NCI-H2107 treated with DMSO at 0.1 percent for 48 hours (cell line): ENCODE results near the gene DOK6.
"Not testable (repeated sequence)": the region's sequence is repeated elsewhere in the genome, so short reads cannot be mapped to it uniquely, and the experiment has no call there.

Source experiments
- DNase-seq: peaks from one replicate; lab custom pipeline; 2025; ENCODE audit not compliant: unreplicated experiment; lab: John Stamatoyannopoulos, UW

DOK6 gene

DNA sequence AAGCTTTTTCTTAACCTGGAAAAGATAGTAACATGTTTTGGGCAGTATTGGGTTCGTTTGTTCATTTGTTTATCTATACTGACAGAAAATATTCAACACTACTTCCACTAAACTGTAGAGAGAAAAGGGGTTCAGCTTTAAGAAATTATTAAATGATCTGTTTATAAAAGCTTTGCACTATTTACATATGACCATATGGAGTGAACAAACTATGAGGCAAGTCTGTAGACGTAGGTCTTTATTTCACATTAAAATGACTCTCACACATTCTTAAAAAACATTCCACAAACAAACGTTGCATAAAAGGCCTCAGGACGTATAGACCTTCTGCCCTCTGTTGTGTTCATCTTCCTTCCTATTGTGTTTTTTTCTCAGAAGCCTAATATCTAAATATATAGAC is 452.4 kb downstream of the DOK6 start:
- no peak for DNase-seq

GRCh38 chr18:69854455-69854854 is 453.8 kb downstream of the DOK6 start:
- no peak for DNase-seq

DNA sequence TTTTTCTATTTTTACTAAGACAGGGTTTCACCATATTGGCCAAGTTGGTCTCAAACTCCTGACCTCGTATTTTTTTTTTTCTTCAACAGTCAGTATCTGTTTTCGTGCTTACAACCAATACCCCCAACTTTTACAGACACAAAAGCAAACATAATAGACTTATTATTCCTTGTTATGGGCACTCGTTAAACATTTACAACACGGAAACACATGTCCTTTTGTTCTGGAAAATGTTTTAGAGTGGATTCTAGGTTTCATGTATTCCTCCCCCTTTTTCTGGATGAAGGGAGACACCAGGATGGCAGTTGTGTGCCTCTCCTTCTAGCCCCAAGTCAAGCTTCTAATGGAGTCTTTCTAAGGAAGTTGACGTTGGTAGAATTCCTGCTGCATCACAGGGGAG is 458.2 kb downstream of the DOK6 start:
- DNase-seq = no peak

GRCh38 chr18:69864802-69865201 is 464.1 kb downstream of the DOK6 start:
- DNase-seq = not testable (repeated sequence)

DNA sequence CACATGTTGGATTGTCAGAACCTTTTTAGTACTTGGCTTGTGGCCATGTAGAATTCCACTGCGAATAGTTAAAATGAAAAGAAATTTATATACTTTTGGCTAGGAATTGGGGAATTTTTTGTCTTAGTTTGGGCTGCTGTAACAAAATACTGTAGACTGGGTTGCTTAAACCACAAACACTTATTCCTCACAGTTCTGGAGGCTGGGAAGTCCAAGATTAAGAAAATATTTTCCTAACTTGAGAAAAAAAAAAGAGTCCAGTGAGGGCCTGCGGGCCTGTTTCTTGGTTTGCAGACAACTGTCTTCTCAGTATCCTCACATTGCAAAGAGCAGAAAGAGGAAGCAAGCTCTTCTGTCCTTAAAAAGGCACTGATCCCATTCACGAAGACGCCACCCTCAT is 465.1 kb downstream of the DOK6 start:
- DNase-seq = no peak

GRCh38 chr18:69866212-69866611 is 465.5 kb downstream of the DOK6 start:
- no peak for DNase-seq

GRCh38 chr18:69870736-69871135 is 470.0 kb downstream of the DOK6 start:
- DNase-seq = no peak

DNA sequence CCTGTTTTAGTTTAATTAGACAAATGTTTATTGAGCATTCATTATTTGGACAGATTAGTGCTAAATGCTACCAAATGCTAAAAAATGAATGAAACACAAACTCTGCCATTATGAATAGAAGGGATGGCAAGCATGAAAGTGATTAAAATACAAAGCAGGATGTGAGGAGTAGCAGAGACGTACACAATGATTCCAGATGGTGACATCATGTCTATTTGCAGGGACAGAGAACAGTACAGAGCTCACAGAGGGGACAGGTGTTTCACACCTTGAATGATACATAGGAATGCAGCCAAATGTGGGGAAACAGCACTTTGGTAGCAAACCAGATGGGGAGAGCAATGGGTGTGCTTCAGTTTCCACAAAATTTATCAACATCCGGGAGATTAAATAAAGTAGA is 470.7 kb downstream of the DOK6 start:
- DNase-seq = no peak

GRCh38 chr18:69872661-69873060 is 472.0 kb downstream of the DOK6 start:
- DNase-seq = no peak

DNA sequence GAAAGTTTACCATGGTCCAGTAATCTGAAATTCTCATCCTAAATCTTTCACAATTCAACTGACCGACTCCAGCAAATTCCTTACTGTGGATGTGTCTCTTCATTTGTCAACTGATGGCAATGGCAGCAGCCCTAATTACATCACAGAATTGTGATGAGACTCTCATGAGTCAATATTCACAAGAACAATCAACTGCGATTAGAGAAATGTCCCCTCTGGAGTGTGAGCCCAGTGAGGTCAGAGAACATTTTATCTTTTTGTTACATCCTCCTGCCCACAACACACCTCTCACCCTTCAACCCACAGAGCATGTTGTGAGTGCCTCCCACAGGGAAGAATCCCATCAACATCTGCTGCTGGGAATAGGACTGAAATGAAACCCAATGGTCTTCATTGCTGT is 473.4 kb downstream of the DOK6 start:
- DNase-seq = no peak

GRCh38 chr18:69876490-69876889 is 475.8 kb downstream of the DOK6 start:
- no peak for DNase-seq

GRCh38 chr18:69878213-69878933 is 477.7 kb downstream of the DOK6 start:
- no peak for DNase-seq

DNA sequence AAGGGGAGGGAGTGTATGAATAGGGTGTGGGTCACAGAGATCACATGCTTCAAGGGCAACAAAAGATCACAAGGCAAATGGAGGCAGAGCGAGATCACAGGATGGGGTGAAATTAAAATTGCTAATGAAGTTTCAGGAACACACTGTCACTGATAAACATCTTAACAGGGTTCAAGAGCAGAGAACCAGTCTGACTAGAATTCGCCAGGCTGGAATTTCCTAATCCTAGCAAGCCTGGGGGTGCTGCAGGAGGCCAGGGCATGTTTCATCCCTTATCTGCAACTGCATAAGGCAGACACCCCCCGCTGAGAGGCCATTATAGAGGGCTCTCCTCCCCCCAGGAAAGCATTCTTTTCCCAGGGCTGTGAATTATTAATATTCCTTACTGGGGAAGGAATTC is 478.4 kb downstream of the DOK6 start:
- not testable (repeated sequence) for DNase-seq

DNA sequence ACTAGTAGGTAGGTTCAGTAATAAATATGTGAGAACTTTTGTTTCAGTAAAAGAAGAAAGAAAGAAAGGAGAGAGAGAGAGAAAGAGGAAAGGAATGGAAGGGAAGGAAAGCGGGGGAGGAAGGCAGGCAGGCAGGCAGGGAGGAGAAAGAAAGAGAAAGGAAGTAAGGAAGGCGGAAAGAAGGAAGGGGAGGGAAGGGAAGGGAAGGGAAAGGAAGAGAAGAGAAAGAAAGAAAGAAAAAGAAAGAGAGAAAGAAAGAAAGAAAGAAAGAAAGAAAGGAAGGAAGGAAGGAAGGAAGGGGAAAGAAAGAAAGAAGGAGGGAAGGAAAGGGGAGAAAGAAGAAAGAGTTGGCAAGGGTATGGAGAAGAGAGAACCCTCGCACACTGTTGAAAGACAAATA is 479.4 kb downstream of the DOK6 start:
- no peak for DNase-seq

DNA sequence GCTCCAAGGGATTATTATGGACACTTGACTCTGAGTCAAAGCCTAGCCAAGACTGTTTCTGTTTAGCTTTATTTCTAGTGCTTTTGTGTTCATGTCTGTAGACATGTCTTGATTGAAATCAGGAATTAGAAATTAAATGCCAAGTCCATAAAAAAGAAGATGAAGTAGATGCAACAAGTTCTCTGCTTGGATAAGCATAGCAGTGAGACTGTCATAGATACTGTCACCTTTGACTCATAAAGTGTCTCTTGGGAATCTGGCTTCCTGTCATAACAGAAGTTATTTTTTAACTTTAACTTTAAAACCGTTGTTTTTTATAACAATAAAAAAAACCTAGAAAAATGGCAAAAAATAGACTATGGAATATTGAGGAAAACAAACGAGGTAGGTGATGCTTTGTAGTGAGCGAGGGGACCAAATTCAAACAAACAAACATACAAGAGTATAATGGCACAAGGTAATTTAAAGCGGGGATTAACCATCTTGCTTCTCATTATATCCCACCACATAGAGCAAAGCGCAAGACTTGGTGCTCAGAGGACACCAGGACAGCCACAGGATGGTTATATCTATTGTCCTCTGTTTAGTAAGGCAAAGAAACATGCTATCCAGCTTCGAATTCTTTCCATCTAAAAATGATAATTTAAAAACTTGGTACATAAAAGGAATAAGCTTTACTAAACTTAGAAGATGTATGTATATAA is 482.4 kb downstream of the DOK6 start:
- DNase-seq = no peak

GRCh38 chr18:69883781-69884180 is 483.1 kb downstream of the DOK6 start:
- DNase-seq = no peak

GRCh38 chr18:69885355-69885754 is 484.7 kb downstream of the DOK6 start:
- DNase-seq = no peak

GRCh38 chr18:69885841-69886531 is 485.3 kb downstream of the DOK6 start:
- no peak for DNase-seq

DNA sequence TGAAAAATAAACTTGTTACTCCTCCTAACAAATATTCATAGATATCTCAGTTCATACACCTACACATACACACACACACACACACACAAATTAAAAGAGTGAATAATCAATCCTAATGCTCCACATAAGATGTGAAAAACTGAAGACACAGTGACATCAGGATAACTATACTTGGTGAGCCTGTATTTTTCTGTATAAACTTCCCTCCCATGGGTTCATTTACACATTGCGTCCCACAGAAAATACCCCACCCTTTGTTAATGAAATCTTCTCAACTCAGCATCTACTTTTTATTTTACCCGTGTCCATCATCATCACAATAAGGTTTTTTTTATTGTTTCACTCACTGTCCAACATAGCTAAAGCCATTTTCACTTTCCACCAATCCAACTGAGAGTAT is 486.6 kb downstream of the DOK6 start:
- DNase-seq = no peak

- DNase-seq = no peak
Measured at GRCh38 chr18:69889009-69889408, 488.3 kb downstream of the DOK6 start.

DNA sequence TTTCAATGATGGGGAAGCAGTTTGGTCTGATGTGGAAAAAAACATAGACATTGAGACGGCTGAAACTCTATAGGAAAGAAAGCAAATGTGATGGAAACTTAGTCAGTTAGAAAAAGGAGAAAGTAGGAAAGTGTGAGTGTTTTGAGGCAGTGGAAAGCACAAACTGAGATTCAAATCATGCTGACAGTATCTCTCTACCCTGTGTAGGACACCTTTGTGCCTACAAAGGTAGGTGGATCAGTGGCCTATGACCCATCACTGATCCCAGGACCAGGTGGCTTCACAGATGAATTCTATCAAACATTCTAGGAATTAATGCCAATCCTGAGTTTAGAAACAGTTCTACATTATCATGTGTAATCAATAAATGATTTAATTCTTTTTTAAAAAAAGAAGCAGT is 489.9 kb downstream of the DOK6 start:
- no peak for DNase-seq

GRCh38 chr18:69894467-69894866 is 493.8 kb downstream of the DOK6 start:
- no peak for DNase-seq
